Ascending aorta (tissue), 2 donors: ENCODE measurements around the gene TOE1. TPM values are rescaled to one million over a fixed set of nuclear protein-coding genes. Genes with fewer than 3 reads are reported as not detected.
"Not testable (repeated sequence)": the region's sequence is repeated elsewhere in the genome, so short reads cannot be mapped to it uniquely, and the experiment has no call there.

ENCODE experiments used
- DNase-seq, 2 donors: peaks; one replicate each; pipeline ENCODE4 v3.0.0-alpha.2; 2019; ENCODE audit warnings: low spot score in 2 of 2
- H3K27ac ChIP-seq, 2 donors: fragments of 200-600 bp; sonication (generic); one replicate each; pipeline ENCODE4 v1.5.1; 2016 to 2017; ENCODE audit warnings: mild to moderate bottlenecking in 1 of 2
- H3K27me3 ChIP-seq: fragments of 200-600 bp; sonication (generic); one replicate; pipeline ENCODE4 v1.5.1; 2017
- H3K36me3 ChIP-seq, 2 donors: fragments of 200-600 bp; sonication (generic); one replicate each; pipeline ENCODE4 v1.5.1; 2016
- H3K4me1 ChIP-seq, 2 donors: fragments of 200-600 bp; sonication (generic); one replicate each; pipeline ENCODE4 v1.5.1; 2016 to 2017; ENCODE audit warnings: mild to moderate bottlenecking in 1 of 2
- H3K4me3 ChIP-seq, 2 donors: fragments of 200-600 bp; sonication (generic); one replicate each; pipeline ENCODE4 v1.5.1; 2016 to 2017; ENCODE audit warnings: mild to moderate bottlenecking in 1 of 2
- H3K9me3 ChIP-seq, 2 donors: fragments of 200-600 bp; sonication (generic); one replicate each; pipeline ENCODE4 v1.5.1; 2016
- intact Hi-C: fragments of 100-400 bp; cut with DNase I; formaldehyde crosslinking; loops from one replicate; pipeline ENCODE4 v1.15.1; 2023
- total RNA-seq: library from RNA; depleted of rRNA; stranded (reverse); fragments of >200 nt; gene quantifications from one replicate; pipeline ENCODE4 v1.1.0, GENCODE V29; 2016
- TF ChIP-seq, protein P1 (sequence below), 3 experiments: fragments of 200-600 bp in 2 of 3; fragments of 450-650 bp in 1 of 3; sonication (generic) in 2 of 3; IDR thresholded peaks; one replicate each; pipeline ENCODE4 v1.5.1; 2016 to 2019; ENCODE audit warnings: antibody characterized with exemption in 3 of 3, mild to moderate bottlenecking in 1 of 3, moderate library complexity in 1 of 3

The TOE1 gene
- total RNA-seq, 1 donor from 2014 or later = 6.9 TPM

DNA sequence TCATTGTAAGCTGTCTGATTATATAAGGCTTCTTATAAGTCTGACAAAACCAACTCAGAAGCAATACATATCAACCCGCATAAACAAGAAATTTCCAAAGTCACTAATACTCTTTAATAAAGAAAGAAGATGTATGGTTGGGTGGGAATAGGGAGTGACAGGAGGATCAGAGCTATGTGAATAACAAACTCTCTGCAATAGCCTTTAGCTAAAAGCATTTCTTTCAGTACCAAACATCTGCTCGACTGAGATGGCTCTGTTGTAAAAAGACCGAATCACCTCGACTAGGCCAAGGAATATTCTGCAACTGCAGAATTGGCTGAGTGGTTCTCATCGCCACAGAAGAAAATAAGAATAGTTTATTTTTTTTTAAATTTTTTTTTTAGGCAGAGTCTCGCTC, 39.6 kb downstream of the TOE1 start:
- H3K4me1 ChIP-seq = peaks cover 0 to 13% of the 10 kb centered on the region in 2 donors
- no peak for DNase-seq
- H3K36me3 ChIP-seq = no peaks in the 10 kb centered on the region
- TF ChIP-seq, protein P1, sequence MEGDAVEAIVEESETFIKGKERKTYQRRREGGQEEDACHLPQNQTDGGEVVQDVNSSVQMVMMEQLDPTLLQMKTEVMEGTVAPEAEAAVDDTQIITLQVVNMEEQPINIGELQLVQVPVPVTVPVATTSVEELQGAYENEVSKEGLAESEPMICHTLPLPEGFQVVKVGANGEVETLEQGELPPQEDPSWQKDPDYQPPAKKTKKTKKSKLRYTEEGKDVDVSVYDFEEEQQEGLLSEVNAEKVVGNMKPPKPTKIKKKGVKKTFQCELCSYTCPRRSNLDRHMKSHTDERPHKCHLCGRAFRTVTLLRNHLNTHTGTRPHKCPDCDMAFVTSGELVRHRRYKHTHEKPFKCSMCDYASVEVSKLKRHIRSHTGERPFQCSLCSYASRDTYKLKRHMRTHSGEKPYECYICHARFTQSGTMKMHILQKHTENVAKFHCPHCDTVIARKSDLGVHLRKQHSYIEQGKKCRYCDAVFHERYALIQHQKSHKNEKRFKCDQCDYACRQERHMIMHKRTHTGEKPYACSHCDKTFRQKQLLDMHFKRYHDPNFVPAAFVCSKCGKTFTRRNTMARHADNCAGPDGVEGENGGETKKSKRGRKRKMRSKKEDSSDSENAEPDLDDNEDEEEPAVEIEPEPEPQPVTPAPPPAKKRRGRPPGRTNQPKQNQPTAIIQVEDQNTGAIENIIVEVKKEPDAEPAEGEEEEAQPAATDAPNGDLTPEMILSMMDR (IDR thresholded peaks at IDR 0.05) = no peak
- H3K27me3 ChIP-seq = no peaks in the 10 kb centered on the region
- intact Hi-C loops = no loop called here
- no peak overlapping the region for H3K27ac ChIP-seq
- no peaks in the 10 kb centered on the region for H3K9me3 ChIP-seq
- no peak overlapping the region for H3K4me3 ChIP-seq

DNA sequence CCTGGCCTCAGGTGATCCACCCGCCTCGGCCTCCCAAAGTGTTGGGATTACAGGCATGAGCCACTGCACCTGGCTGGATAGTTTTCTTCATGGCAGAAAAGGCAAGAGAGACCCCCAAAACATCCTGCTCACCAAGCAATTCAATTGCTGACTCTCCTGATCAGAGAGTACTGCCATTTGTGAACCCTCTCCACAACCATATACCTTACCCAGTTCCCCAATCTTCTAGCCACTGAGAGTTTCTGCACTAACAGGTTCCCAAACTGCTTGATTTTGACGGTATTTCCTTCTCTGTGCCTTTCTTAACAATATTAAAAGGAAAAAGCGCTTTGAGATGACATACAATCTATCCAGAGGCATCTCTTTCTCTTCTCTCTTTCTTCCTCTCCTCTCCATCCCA, 40.2 kb downstream of the TOE1 start:
- no peak overlapping the region for H3K27ac ChIP-seq
- intact Hi-C loops = no loop called here
- TF ChIP-seq, protein P1 (IDR thresholded peaks at IDR 0.05) = no peak
- H3K4me1 ChIP-seq = peaks cover 0 to 13% of the 10 kb centered on the region in 2 donors
- H3K4me3 ChIP-seq = no peak overlapping the region
- H3K36me3 ChIP-seq = peaks cover 0 to under 1% of the 10 kb centered on the region in 2 donors
- no peak for DNase-seq
- H3K27me3 ChIP-seq = no peaks in the 10 kb centered on the region
- H3K9me3 ChIP-seq = no peaks in the 10 kb centered on the region

DNA sequence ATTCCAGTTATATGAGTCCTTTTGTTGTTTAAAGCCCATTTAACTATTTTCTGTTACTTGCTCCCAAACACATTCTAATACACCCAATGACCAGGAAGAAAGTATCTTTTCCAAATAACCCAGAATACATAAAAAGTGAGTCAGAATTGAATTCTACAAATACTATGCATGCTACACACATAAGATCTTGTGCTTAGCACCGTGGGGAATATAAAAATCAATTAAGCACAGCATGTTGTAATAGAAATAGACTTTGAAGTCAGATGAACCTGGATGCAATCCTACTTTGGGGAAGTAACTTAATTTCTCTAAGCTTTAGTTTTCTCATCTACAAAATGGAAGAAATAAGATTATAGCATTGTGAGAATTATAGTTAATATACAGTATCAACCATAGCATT, 40.8 kb downstream of the TOE1 start:
- Histone ChIP-seq H3K9me3 (no peaks in the 10 kb centered on the region), H3K36me3 (peaks cover under 1 to 2% of the 10 kb centered on the region in 2 donors), H3K27me3 (no peaks in the 10 kb centered on the region), H3K4me3 (no peak overlapping the region), H3K4me1 (peaks cover 0 to 8% of the 10 kb centered on the region in 2 donors), H3K27ac (no peak overlapping the region)
- intact Hi-C loops = no loop called here
- no peak for DNase-seq
- TF ChIP-seq, protein P1 (IDR thresholded peaks at IDR 0.05) = no peak

DNA sequence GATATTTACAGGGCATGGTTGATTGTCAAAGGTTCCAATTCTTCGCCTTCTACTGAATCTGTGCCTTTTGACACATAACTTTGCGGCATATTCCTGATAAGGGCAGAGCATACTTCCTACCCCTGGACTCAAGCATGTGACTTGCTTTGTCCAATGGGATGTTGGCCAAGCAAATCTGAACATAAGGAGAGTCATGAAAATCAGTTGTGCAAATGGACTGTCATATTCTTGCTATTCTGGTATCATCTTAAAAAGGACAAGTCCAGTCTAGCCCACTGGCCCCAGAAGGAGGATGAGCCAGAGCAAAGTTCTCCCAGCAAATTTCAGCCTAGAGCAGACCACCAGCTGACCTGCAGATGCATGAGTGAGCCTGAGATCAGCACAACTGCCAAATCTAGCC, 41.3 kb downstream of the TOE1 start:
- intact Hi-C loops = no loop called here
- DNase-seq = no peak
- TF ChIP-seq, protein P1 (IDR thresholded peaks at IDR 0.05) = no peak
- Histone ChIP-seq H3K27ac (no peak overlapping the region), H3K4me1 (peaks cover 0 to 3% of the 10 kb centered on the region in 2 donors), H3K9me3 (no peaks in the 10 kb centered on the region), H3K27me3 (no peaks in the 10 kb centered on the region), H3K4me3 (no peak overlapping the region), H3K36me3 (peaks cover 2 to 3% of the 10 kb centered on the region in 2 donors)

DNA sequence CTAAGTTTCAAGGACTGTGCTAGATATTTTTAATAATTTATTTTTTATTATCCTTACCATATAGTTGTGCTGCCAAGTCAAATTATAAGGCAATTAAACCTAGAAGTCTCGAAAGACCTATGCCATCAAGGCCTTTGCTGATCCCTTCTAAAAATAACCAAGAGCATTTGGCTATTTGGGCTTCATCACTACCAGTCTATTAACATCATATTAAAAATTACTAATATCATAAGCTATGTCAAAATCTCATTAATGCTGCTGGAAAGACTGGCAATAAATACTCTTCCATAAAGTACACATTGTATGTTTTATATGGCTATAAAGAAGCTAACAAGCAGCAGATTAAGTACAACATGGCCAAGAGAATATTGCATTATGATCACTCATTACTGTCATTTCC, 43.2 kb downstream of the TOE1 start:
- intact Hi-C loops = no loop called here
- no peak for DNase-seq
- Histone ChIP-seq H3K9me3 (no peaks in the 10 kb centered on the region), H3K27ac (no peak overlapping the region), H3K36me3 (peaks cover 2 to 3% of the 10 kb centered on the region in 2 donors), H3K27me3 (no peaks in the 10 kb centered on the region), H3K4me3 (no peak overlapping the region), H3K4me1 (no peaks in the 10 kb centered on the region)
- TF ChIP-seq, protein P1 (IDR thresholded peaks at IDR 0.05) = no peak

GRCh38 chr1:45384213-45384612, 44.2 kb downstream of the TOE1 start:
- H3K27ac ChIP-seq, H3K4me1 ChIP-seq, DNase-seq, H3K4me3 ChIP-seq, intact Hi-C loops, H3K27me3 ChIP-seq, H3K36me3 ChIP-seq, H3K9me3 ChIP-seq: not testable (repeated sequence)
